Neutrophil (primary cell): ENCODE measurements around the gene DNAH17.

Source experiments
- H3K27ac ChIP-seq: fragments of 200-600 bp; sonication (generic); 2 replicates; pipeline ENCODE4 v1.5.1; 2016; ENCODE audit warnings: mild to moderate bottlenecking, moderate library complexity
- H3K27me3 ChIP-seq: fragments of 200-600 bp; sonication (generic); 2 replicates; pipeline ENCODE4 v1.6.0; 2016; ENCODE audit warnings: mild to moderate bottlenecking
- H3K36me3 ChIP-seq: fragments of 200-600 bp; sonication (generic); 2 replicates; pipeline ENCODE4 v1.5.1; 2017
- H3K4me1 ChIP-seq, 2 experiments: fragments of 200-600 bp in 1 of 2; sonication (generic) in 1 of 2; 1 replicate in 1 of 2; 2 replicates in 1 of 2; pipeline versions ENCODE4 v1.5.1 to v1.6.1; 2013 to 2016; ENCODE audit warnings: low read depth in 1 of 2, low read length in 1 of 2, mild to moderate bottlenecking in 1 of 2, moderate library complexity in 1 of 2; ENCODE audit not compliant: control insufficient read depth in 1 of 2, insufficient read depth in 1 of 2
- H3K4me3 ChIP-seq, 2 experiments: fragments of 200-600 bp in 1 of 2; sonication (generic) in 1 of 2; 1 replicate in 1 of 2; 2 replicates in 1 of 2; pipeline ENCODE4 v1.5.1; 2013 to 2016; ENCODE audit warnings: low read depth in 1 of 2, low read length in 1 of 2, mild to moderate bottlenecking in 1 of 2, moderate library complexity in 1 of 2
- H3K9me3 ChIP-seq: fragments of 200-600 bp; sonication (generic); 2 replicates; pipeline ENCODE4 v1.5.1; 2016
- TF ChIP-seq, protein P1 (sequence below): fragments of 200-600 bp; sonication (generic); IDR thresholded peaks from 2 replicates; pipeline ENCODE4 v1.5.1; 2016; ENCODE audit warnings: antibody characterized with exemption

DNAH17 gene

DNA sequence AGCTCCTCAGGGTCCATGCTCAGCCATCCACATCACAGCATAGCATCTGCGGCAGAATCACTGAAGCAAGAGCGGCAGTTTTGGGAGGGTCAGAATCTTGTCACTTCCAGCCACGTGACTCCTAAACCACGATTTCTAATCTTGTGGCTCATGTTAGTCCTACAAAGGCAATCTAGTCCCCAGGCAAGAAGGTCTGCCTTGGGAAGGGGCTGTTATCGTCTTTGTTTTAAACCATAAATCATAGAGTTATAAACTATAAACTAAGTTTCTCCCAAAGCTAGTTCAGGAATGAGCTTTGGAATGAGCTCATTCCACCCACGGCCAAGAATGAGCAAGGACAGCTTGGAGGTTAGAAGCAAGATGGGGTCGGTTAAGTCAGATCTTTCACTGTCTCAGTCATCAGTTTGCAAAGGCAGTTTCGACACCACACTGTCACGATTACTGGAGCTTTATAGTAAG is 20.8 kb upstream of the DNAH17 start:
- Histone ChIP-seq H3K4me1 (peaks cover 40 to 43% of the 10 kb centered on the region in 2 experiments), H3K9me3 (no peaks in the 10 kb centered on the region), H3K27ac (peak overlapping the region; percentile 68), H3K27me3 (no peaks in the 10 kb centered on the region), H3K36me3 (no peaks in the 10 kb centered on the region), H3K4me3 (no peak overlapping the region)
- TF ChIP-seq, protein P1, sequence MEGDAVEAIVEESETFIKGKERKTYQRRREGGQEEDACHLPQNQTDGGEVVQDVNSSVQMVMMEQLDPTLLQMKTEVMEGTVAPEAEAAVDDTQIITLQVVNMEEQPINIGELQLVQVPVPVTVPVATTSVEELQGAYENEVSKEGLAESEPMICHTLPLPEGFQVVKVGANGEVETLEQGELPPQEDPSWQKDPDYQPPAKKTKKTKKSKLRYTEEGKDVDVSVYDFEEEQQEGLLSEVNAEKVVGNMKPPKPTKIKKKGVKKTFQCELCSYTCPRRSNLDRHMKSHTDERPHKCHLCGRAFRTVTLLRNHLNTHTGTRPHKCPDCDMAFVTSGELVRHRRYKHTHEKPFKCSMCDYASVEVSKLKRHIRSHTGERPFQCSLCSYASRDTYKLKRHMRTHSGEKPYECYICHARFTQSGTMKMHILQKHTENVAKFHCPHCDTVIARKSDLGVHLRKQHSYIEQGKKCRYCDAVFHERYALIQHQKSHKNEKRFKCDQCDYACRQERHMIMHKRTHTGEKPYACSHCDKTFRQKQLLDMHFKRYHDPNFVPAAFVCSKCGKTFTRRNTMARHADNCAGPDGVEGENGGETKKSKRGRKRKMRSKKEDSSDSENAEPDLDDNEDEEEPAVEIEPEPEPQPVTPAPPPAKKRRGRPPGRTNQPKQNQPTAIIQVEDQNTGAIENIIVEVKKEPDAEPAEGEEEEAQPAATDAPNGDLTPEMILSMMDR = no peak

GRCh38 chr17:78596871-78597764 is 19.9 kb upstream of the DNAH17 start:
- Histone ChIP-seq H3K27ac (peak overlapping the region; percentile 68), H3K4me1 (peaks cover 50 to 53% of the 10 kb centered on the region in 2 experiments), H3K27me3 (no peaks in the 10 kb centered on the region), H3K4me3 (no peak overlapping the region), H3K9me3 (no peaks in the 10 kb centered on the region), H3K36me3 (no peaks in the 10 kb centered on the region)
- TF ChIP-seq, protein P1 = no peak

- no peak overlapping the region for H3K27ac ChIP-seq
- TF ChIP-seq, protein P1 = no peak
- H3K4me3 ChIP-seq = no peak overlapping the region
- no peaks in the 10 kb centered on the region for H3K27me3 ChIP-seq
- peaks cover 68 to 71% of the 10 kb centered on the region in 2 experiments for H3K4me1 ChIP-seq
- no peaks in the 10 kb centered on the region for H3K9me3 ChIP-seq
- H3K36me3 ChIP-seq = no peaks in the 10 kb centered on the region
These were observed 18.1 kb upstream of the DNAH17 start for GRCh38 chr17:78595135-78595810.

DNA sequence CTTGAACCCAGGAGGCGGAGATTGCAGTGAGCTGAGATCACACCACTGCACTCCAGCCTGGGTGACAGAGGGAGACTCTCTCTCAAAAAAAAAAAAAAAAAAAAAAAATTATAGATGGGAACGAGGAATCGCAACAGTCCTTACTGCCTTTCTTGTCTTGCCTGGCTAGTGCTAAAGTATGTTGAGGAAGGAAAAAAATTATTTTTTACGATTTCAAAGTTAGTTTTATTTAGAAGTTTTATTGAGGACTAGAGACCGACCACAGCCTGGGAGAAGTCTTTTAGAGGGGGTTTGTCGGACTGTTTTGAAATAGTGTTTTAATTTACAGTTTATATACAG is 15.8 kb upstream of the DNAH17 start:
- TF ChIP-seq, protein P1 = no peak
- Histone ChIP-seq H3K27ac (peak overlapping the region; percentile 95), H3K4me1 (peaks cover 66 to 75% of the 10 kb centered on the region in 2 experiments)

GRCh38 chr17:78591263-78591671 is 14.1 kb upstream of the DNAH17 start:
- Histone ChIP-seq H3K27ac (peak overlapping the region; percentile 95), H3K27me3 (no peaks in the 10 kb centered on the region)

More for the DNA sequence above, 15.8 kb upstream of the DNAH17 start:
- no peaks in the 10 kb centered on the region for H3K36me3 ChIP-seq
- no peaks in the 10 kb centered on the region for H3K27me3 ChIP-seq
- H3K4me3 ChIP-seq = peak overlapping the region; percentile 51 to 57
- no peaks in the 10 kb centered on the region for H3K9me3 ChIP-seq

More at GRCh38 chr17:78591263-78591671, 14.1 kb upstream of the DNAH17 start:
- Histone ChIP-seq H3K4me3 (no peak overlapping the region), H3K9me3 (no peaks in the 10 kb centered on the region), H3K36me3 (no peaks in the 10 kb centered on the region), H3K4me1 (peaks cover 49 to 67% of the 10 kb centered on the region in 2 experiments)
- TF ChIP-seq, protein P1 = no peak
